ENCODE measurements around the gene SSBP3.
"Not testable (repeated sequence)": the region's sequence is repeated elsewhere in the genome, so short reads cannot be mapped to it uniquely, and the experiment has no call there.

Gene SSBP3

DNA sequence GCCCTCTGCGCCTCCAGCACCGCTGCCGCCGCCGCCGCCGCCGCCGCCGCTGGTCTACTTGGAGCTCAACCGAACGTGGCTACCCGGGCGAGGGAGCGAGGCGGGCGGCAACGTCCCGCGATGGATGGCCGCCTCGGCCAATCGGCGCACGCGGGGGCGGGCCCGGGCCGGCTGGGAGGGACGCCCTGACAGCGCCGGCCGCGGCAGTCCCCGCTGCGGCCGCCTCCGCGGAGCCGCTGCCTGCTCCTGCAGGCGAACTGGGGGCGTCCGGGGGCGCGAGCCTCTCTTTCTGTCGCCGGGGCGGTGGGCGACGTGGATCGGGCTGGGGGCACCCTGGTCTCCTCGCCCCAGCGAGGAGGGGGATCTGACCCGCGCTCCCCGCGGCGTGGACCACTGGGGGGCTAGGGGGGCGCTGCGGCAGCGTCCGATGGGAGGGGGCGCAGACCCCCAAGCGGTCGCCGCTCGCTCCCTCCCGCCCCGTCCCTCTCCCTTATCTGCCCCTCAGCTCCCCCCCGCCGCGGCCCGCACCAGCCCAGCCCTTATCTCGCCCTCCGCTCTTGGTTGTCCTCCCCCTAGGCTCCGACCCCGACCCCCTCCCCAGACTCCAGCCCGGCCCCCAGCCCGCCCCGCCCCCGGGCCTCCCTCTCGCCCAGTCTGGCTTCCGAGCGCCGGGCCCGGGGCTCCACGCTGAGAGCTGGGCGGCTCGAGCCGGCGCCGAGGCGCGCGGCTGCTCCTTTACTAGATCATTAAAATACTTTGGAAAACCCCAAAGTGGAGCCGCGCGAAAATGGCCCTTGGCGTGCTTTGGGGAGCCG lies at the start of gene SSBP3:
Gene SSBP3 (minus strand): TSS at position 56 of the 815 bp plus-strand sequence.
- peak; percentile 77 to 88 for DNase-seq (ENCODE audit: extremely low read depth in 1 of 2, low read depth in 1 of 2)

DNA sequence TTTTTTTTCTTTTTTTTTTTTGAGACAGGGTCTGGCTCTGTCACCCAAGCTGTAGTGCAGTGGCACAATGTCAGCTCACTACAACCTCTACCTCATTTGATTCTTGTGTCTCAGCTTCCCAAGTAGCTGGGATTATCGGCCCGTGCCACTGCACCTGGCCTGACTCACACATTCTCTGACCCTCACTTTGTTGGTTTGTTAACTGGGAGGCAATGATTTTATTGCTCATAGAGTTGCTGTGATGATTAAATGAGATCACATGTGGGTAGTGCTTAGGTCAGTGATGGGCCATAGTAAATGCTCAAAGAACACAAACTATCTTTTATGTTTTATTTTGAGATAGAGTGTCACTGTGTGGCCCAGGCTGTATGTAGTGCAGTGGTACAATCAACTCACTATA lies 47.3 kb upstream of the SSBP3 start:
- no peak for DNase-seq (ENCODE audit: extremely low read depth in 1 of 2, low read depth in 1 of 2)

DNA sequence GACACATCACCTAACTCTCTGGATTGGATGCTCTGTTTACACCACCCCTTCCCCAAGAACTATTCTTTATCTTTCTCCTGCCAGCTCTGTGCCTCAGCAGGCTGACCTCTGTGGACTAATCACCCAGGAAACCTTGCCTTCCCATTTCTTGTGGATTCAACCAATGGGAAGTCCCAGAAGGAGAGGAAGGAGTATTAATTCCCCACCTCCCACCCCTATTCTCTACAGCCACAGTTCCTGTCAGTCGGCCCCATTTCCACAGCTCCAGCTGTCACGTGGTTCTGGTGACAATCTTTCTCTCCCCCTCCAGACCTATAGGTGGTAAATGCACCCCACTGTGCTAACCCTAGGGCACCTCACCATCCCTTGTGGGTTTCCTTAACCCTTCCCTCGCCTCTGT lies 46.8 kb upstream of the SSBP3 start:
- DNase-seq (ENCODE audit: extremely low read depth in 1 of 2, low read depth in 1 of 2): no peak

DNA sequence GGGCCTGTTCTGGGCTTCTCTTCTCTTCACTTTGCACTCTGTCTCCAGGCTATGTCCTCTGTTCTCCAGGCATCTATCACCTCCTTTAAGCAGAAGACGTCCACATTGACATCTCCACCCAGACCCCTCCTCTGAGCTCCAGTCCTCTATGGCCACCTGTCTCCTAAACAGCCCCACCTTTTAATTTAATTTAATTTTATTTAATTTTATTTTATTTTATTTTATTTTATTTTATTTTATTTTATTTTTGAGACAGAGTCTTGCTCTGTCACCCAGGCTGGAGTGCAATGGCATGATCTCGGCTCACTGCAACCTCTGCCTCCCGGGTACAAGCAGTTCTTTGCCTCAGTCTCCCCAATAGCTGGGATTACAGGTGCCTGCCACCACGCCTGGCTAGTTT lies 43.2 kb upstream of the SSBP3 start:
- not testable (repeated sequence) for DNase-seq (ENCODE audit: extremely low read depth in 1 of 2, low read depth in 1 of 2)

DNA sequence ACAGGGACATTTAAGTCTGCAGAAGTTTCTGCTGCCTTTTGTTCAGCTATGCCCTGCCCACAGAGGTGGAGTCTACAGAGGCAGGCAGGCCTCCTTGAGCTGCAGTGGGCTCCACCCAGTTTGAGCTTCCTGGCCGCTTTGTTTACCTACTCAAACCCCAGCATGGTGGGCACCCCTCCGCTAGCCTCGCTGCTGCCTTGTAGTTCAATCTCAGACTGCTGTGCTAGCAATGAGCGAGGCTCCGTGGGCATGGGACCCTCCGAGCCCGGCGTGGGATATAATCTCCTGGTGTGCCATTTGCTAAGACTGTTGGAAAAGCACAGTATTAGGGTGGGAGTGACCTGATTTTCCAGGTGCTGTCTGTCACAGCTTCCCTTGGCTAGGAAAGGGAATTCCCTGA lies 42.6 kb upstream of the SSBP3 start:
- DNase-seq (ENCODE audit: extremely low read depth in 1 of 2, low read depth in 1 of 2): not testable (repeated sequence)

DNA sequence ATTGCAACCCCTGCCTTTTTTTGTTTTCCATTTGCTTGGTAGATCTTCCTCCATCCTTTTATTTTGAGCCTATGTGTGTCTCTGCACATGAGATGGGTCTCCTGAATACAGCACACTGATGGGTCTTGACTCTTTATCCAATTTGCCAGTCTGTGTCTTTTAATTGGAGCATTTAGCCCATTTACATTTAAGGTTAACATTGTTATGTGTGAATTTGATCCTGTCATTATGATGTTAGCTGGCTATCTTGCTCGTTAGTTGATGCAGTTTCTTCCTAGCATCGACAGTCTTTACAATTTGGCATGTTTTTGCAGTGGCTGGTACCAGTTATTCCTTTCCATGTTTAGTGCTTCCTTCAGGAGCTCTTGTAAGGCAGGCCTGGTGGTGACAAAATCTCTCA lies 40.9 kb upstream of the SSBP3 start:
- not testable (repeated sequence) for DNase-seq (ENCODE audit: extremely low read depth in 1 of 2, low read depth in 1 of 2)

DNA sequence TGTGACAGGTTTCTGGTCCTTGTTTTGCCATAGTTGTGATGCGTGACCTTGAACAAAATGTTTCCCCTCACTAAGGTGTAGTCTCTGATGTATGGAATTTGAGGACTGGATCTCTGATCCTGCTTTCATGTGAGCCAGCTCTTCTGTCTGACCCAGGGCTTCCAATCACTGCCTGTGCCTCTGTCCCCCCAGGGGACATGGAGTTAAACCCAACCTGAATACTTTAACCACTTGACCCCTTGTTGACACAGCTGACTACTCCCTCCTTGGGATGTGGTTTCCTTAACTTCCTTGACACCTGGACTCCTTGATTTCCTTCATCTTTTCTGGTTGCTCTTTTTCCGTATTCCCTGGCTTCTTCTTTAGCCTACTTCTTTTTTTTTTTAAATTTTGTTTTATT lies 36.0 kb upstream of the SSBP3 start:
- no peak for DNase-seq (ENCODE audit: extremely low read depth in 1 of 2, low read depth in 1 of 2)

DNA sequence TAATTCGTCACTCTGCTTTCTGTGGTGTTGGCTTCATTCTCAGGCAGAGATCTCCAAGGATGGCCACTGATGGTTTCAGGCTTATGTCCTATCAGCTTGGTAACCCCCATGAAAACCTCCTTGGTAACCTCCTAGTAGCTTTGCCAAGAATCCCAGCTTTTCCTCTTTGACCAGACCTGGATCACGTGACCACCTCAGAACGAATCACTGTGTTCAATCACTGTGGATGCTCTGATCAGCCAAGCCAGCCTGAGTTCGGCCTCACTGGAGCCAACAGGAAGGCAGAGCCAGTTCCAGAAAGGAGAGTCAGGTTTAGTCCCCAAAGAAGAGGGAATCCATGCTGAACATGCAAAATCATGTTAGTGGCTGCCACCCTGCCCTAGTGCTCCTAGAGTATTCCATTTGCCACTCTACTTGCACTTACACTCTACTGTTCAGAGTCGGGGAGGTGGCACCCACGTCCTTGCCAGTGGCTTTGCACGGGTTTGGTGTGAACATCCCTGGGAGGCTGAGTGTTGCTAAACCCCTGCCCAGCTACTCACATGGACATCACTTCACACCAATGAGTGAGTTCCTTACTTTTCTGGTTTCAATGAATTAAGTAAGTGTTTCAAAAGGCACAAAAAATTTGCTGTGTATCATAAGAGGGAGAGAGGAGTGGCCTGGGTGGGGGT lies 33.5 kb upstream of the SSBP3 start:
- DNase-seq (ENCODE audit: extremely low read depth in 1 of 2, low read depth in 1 of 2): no peak

DNA sequence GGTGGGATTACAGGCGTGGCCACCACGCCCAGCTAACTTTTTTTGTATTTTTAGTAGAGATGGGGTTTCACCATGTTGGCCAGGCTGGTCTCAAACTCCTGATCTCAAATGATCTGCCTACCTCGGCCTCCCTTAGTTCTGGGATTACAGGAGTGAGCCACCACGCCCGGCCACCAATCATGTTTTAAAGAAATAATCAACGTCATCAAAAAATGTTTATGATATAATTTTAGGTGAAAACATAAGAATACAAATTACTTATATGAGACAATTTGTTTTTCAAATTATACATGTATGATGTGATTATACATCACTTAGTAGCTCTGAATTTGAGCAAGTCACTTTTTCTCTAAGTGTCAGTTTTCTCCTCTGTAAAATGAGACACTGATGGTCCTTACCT lies 31.6 kb upstream of the SSBP3 start:
- DNase-seq (ENCODE audit: extremely low read depth in 1 of 2, low read depth in 1 of 2): no peak

DNA sequence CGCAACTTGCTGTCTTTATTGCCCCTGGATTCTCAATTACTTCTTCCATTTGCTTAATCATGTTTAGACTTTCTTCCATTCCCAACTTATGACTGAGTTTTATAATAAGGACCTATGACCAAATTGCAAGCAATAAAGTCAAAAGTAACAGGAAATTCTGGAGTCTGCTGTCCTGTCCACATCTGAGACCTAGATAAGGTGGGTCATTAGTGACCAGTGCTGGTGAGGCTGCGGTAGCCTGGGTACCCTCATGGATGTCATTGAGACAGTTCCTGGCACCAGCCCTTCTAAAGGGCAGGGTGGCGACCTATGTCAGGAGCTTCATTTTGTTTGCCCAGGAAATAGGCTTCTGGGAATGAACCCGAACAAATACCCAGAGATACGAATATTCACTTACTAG lies 30.6 kb upstream of the SSBP3 start:
- no peak for DNase-seq (ENCODE audit: extremely low read depth in 1 of 2, low read depth in 1 of 2)

DNA sequence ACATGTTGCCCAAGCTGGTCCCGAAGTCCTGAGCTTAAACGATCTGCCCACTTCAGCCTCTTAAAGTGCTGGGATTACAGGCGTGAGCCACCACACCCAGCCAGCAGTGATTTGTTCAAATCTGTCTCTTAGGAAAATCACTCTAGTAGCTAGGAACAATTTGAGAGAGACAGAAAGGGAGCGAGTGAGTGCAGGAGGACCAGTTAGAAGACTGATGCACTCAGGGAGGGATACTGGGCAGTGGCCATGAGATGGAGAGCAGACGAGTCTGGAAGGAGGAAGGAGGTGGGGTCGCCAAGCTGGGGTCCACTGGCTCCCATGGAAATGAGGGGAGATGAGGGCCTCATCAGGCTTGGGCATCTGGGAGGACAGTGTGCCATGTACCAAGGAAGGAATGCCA lies 23.6 kb upstream of the SSBP3 start:
- DNase-seq (ENCODE audit: extremely low read depth in 1 of 2, low read depth in 1 of 2): no peak

DNA sequence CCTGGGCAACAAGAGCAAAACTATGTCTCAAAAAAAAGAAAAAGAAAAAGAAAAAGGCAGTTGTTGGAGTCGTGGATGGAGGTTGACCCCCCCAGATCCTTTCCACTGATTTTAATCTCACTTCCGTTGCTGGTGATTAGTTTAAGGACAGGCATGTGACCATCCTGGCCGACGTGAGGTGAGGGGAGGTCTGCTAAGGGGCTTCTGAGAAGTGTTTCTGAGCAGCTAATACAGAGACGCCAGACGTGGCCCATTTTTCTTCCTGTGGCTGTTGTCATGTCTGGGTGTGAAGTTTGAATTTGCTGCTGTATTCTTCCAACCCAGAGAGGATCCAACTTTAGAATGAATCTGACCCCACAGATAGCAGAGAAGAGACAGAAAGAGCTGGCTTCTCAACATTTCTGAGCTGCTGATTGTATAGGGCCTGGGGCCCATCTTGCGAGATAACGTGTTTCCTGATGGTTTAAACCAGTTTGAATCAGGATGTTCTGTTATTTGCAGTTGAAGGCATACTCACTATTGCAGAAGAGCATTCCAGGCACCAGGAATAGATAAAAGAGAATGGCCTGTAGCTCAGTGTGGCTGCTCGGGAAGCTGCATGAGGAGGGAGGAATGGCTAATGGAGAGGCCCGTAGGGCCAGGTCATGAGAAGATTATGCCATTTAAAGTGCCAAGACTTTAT lies 22.8 kb upstream of the SSBP3 start:
- DNase-seq (ENCODE audit: extremely low read depth in 1 of 2, low read depth in 1 of 2): no peak

DNA sequence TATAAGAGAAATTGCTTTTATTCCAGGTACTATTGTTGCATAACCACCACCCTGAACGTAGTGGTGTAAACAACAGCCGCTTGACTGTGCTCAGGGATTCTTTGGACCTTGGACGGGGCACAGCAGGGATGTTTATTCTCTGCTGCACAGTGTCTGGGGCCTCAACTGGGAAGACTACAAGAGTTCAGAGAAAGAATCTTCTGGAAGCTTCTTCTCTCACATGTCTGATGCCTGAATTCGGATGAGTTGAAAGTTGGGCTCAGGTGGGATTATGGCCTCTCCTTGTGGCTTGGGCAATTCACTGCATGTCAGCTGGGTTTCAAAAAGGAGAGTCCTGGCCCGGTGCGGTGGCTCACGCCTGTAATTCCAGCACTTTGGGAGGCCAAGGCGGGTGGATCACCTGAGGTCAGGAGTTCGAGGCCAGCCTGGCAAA lies 19.0 kb upstream of the SSBP3 start:
- no peak for DNase-seq (ENCODE audit: extremely low read depth in 1 of 2, low read depth in 1 of 2)

DNA sequence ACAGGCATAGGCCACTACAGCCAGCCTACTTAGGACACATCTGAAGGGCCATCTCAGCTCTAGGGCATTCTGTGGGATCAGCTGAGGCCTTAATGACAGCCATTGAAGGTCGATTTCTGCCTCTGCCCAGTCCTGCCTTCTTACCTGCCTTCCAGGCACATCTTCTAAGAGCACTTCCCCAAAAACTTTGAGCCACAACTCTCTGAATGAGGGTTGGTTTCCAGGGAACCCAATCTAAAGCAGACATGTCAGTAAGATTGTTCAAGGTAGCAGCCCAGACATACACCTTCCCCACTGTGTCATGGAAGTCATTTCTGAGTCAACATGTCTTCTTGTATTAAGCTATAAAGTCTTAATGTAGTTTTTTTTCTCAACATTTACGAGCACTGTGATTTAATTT lies 18.2 kb upstream of the SSBP3 start:
- DNase-seq (ENCODE audit: extremely low read depth in 1 of 2, low read depth in 1 of 2): no peak

DNA sequence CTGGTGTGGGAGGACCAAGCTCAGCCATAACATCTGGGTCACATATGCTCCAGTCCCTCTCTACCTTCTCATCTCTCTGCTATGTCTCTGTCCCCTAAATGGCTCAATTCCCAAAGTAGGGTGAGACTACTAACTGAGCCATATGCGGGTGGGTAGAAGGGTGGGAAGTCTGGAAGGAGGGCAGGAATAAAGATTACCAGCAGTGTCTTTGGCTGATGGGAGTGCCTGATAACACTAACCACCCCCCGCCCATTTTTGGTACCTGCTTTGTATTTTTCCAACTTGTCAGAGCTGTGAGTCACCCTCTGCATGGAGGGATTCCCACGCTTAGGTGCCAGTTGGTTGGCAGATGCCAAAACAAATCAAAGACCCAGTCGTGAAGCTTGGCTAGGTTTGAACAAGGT lies 14.9 kb upstream of the SSBP3 start:
- DNase-seq (ENCODE audit: extremely low read depth in 1 of 2, low read depth in 1 of 2): no peak

DNA sequence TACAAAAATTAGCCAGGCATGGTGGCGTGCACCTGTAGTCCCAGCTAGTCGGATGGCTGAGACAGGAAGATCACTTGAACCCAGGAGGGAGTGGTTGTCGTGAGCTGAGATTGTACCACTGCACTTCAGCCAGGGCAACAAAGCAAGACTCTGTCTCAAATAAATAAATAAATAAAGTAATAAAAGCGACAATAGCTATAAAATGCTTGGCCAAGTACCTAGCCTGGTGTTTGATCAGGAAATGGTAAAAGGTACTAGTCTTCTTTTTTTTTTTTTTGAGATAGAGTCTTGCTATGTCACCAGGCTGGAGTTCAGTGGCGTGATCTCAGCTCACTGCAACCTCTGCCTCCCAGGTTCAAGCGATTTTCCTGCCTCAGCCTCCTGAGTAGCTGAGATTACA lies 12.4 kb upstream of the SSBP3 start:
- DNase-seq (ENCODE audit: extremely low read depth in 1 of 2, low read depth in 1 of 2): not testable (repeated sequence)

DNA sequence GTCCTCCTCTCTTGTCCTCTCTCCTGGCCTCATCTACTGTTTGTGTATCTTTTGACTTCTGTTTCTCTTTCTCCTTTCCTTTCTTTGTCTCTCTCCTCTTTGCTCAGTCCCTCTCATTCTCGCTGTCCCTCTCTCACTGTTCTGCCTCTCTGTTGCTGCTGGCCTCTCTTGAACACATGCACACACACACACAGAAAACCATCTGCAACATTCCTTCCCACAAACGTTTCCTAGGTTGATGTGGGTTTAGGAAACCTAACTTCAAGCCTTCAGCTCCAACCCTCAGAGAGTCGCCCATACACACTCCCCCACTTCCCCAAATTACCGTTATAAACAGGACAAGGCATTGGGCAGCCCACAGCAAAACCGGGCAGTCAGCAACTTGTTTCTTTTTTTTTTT lies 10.9 kb upstream of the SSBP3 start:
- no peak for DNase-seq (ENCODE audit: extremely low read depth in 1 of 2, low read depth in 1 of 2)

DNA sequence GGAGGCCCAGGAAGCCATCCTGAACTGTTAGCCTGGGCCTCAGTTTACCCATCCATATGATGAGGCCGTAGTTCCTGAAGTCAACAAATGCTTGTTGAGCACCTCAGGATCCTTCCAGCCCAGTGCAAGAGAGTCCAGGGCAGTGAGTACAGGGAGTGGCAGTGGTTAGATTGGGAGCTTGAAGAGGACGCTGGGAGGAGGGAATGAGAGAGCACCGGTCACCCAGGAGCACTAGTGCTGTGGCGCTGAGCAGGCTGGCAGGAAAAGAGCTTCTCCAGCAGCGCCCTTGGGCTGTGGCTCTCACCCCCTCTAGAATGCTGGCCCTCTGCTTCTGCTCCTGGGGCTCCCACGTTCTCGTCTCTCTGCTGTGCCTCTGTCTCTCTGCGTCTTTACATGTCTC lies 10.2 kb upstream of the SSBP3 start:
- DNase-seq (ENCODE audit: extremely low read depth in 1 of 2, low read depth in 1 of 2): no peak

DNA sequence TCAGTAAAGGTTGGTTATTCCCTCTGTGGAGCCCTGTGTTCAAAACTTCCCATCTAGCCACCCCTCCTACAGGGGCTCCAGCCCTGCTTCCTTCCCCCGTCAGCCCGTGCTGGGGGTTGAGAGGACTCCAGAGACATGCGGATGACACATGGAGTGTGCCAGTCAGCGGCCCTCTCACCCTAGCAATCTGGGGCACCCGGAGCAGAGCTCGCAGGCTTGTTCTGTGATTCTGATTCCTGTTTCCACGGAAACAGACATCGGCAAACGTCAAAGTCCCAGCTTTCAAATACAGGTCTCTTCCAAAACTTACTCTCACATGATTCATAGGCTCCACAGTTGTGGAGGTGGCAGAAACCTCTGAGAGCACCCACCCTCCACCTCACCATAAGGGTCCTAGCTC lies 9.8 kb upstream of the SSBP3 start:
- no peak for DNase-seq (ENCODE audit: extremely low read depth in 1 of 2, low read depth in 1 of 2)

DNA sequence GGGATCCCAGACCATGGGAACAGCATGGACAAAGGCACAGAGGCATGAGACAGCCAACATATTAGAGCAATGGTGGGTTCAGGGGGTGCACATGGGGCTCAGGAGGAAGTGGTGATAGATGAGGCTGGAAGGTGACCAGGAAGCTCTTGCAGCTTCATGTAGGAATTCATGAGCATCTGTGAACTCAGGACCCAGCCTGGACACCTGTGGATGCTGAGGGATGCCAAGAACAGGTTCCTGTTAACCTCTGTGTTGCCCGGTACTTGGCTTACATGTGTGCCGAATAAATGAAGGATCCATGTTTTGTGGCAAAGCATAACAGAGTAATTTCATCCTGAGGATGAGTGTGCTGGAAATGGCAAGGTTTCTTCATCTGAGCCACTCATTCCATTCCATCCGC lies 9.3 kb upstream of the SSBP3 start:
- DNase-seq (ENCODE audit: extremely low read depth in 1 of 2, low read depth in 1 of 2): no peak

DNA sequence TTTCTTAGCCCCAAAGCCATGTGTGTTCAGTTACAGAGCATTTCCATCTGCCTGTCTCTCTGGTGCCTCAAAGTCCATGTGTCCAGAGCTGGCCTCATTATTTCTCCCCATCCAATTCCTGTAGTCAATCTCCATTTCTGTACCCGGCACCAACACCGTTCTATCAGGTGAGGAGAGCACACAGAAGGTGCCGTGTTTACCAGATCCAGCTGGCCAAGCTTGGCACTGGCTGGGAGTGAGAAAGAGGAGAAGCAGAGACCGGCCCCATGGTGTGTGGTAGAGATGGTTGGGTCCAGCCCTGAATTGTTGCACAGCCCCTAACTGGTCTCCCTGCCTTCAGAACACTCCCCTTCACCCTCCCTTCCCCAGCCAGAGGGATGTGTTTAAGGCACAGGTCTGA lies 7.5 kb upstream of the SSBP3 start:
- no peak for DNase-seq (ENCODE audit: extremely low read depth in 1 of 2, low read depth in 1 of 2)

DNA sequence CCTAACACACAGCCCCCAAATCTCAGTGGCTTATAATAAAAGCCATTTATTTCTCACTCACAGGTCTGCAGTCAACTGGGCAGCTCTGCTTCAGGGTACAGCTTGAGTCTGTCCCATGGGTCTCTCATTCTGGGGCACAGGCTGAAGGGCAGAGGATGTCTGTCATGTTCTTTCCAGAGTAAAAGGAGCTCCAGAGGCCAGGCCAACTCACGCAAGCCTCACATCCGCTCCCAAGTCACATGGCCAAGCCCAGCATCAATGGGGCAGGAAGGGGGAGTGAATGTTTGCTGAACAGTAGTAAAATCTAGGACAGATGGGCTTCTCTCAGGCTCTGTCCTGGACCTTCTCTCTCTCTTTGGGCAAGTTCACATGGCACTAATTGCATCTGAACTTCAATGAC lies 7.1 kb upstream of the SSBP3 start:
- no peak for DNase-seq (ENCODE audit: extremely low read depth in 1 of 2, low read depth in 1 of 2)
